ENCODE results near the gene GNB4.

Gene GNB4

GRCh38 chr3:179432451-179432850 is 18.8 kb downstream of the GNB4 start:
- DNase-seq = no peak

- DNase-seq = no peak
Observed at GRCh38 chr3:179432021-179432420, 19.2 kb downstream of the GNB4 start.

GRCh38 chr3:179430277-179430870 is 20.9 kb downstream of the GNB4 start:
- no peak for DNase-seq

- DNase-seq = no peak
Observed at GRCh38 chr3:179428876-179429548, 22.3 kb downstream of the GNB4 start.

GRCh38 chr3:179425075-179425474 is 26.2 kb downstream of the GNB4 start:
- no peak for DNase-seq

GRCh38 chr3:179421500-179421899 is 29.8 kb downstream of the GNB4 start:
- no peak for DNase-seq

GRCh38 chr3:179418610-179419009 is 32.7 kb downstream of the GNB4 start:
- no peak for DNase-seq

- DNase-seq = no peak
Observed at GRCh38 chr3:179416681-179417080, 34.6 kb downstream of the GNB4 start.

GRCh38 chr3:179415377-179415776 is 35.9 kb downstream of the GNB4 start:
- no peak for DNase-seq

GRCh38 chr3:179414804-179415203 is 36.5 kb downstream of the GNB4 start:
- DNase-seq = no peak

- DNase-seq = no peak
Observed at GRCh38 chr3:179410999-179411398, 40.3 kb downstream of the GNB4 start.

- DNase-seq = no peak
Observed at GRCh38 chr3:179410331-179410730, 40.9 kb downstream of the GNB4 start.

GRCh38 chr3:179404307-179404706 is 47.0 kb downstream of the GNB4 start:
- no peak for DNase-seq

- DNase-seq = no peak
Observed at GRCh38 chr3:179402963-179403362, 48.3 kb downstream of the GNB4 start.

GRCh38 chr3:179401561-179401960 is 49.7 kb downstream of the GNB4 start:
- no peak for DNase-seq

GRCh38 chr3:179398574-179399231 is 52.6 kb downstream of the GNB4 start:
- DNase-seq = no peak

GRCh38 chr3:179391906-179392305 is 59.4 kb downstream of the GNB4 start:
- no peak for DNase-seq

- no peak for DNase-seq
Observed at GRCh38 chr3:179376474-179376873, 74.8 kb downstream of the GNB4 start.

- DNase-seq = no peak
Observed at GRCh38 chr3:179375091-179375999, 75.9 kb downstream of the GNB4 start.

- no peak for DNase-seq
Observed at GRCh38 chr3:179373938-179374337, 77.3 kb downstream of the GNB4 start.

GRCh38 chr3:179369621-179370020 is 81.6 kb downstream of the GNB4 start:
- no peak for DNase-seq

- DNase-seq = no peak
Observed at GRCh38 chr3:179363332-179363731, 87.9 kb downstream of the GNB4 start.

- no peak for DNase-seq
Observed at GRCh38 chr3:179355996-179356395, 95.3 kb downstream of the GNB4 start.

All from T1000 (cell line).